A549 (cell line): ENCODE data around the gene C10orf90. TPM values are rescaled to one million over a fixed set of nuclear protein-coding genes. Genes with fewer than 3 reads are reported as not detected.

Source experiments
- ATAC-seq, 2 experiments: fragments of 200-7000 bp in 1 of 2; fragments of >200 bp in 1 of 2; cut with Nextera tagmentation in 1 of 2; cut with Tn5 transposase in 1 of 2; 3 replicates each; pipeline versions ENCODE4 v1.8.0 to v1.9.1; 2018 to 2020; ENCODE audit warnings: mild to moderate bottlenecking in 1 of 2, moderate library complexity in 1 of 2
- CTCF ChIA-PET: fragments of 300-600 bp; sonication (Branson Sonifier 250); formaldehyde crosslinking; extraction: SDS; loops from one replicate; lab custom pipeline; 2021; ENCODE audit warnings: antibody characterized with exemption, inconsistent platforms; lab: Yijun Ruan, JAX
- POLR2A ChIA-PET: fragments of 350-600 bp; formaldehyde crosslinking; extraction: SDS; loops from one replicate; lab custom pipeline; 2021; ENCODE audit warnings: antibody characterized with exemption, inconsistent platforms; lab: Yijun Ruan, JAX
- DNase-seq, 2 experiments: peaks; one replicate each; pipeline versions ENCODE4 v3.0.0 to v3.0.0-alpha.2; 2011 to 2016; ENCODE audit warnings: low read depth in 1 of 2, low spot score in 1 of 2
- FAIRE-seq: peaks from 2 replicates; lab custom pipeline; 2011; peaks lifted over from hg19 to GRCh38; lab: Jason Lieb, UNC
- H3K27ac ChIP-seq, 2 experiments: fragments of >200 bp; sonication (Bioruptor Twin); formaldehyde crosslinking; 3 replicates each; pipeline ENCODE4 v1.5.1; 2016 to 2017
- H3K4me1 ChIP-seq: fragments of >200 bp; sonication (Bioruptor Twin); formaldehyde crosslinking; 3 replicates; pipeline ENCODE4 v1.6.1; 2016
- H3K4me2 ChIP-seq: fragments of >200 bp; sonication (Bioruptor Twin); formaldehyde crosslinking; 3 replicates; pipeline ENCODE4 v1.6.1; 2016
- H3K4me3 ChIP-seq: fragments of >200 bp; sonication (Bioruptor Twin); formaldehyde crosslinking; 3 replicates; pipeline ENCODE4 v1.5.1; 2016
- H3K9me3 ChIP-seq: fragments of >200 bp; sonication (Bioruptor Twin); formaldehyde crosslinking; 3 replicates; pipeline ENCODE4 v1.6.1; 2016
- BHLHE40 ChIP-seq: IDR thresholded peaks from 2 replicates; pipeline ENCODE4 v1.6.1; 2012; ENCODE audit warnings: low read depth, low read length, inconsistent platforms
- CBX8 ChIP-seq: fragments of 200-600 bp; sonication (generic); IDR thresholded peaks from 2 replicates; pipeline ENCODE4 v1.6.1; 2016
- CEBPB ChIP-seq, 2 experiments: fragments of >200 bp in 1 of 2; sonication (Bioruptor Twin) in 1 of 2; formaldehyde crosslinking in 1 of 2; IDR thresholded peaks; 2 replicates each; pipeline ENCODE4 v1.6.1; 2012 to 2016
- EHMT2 ChIP-seq: fragments of 200-600 bp; sonication (generic); IDR thresholded peaks from 2 replicates; pipeline ENCODE4 v1.6.1; 2016; ENCODE audit warnings: antibody characterized with exemption, low read depth, mild to moderate bottlenecking, moderate library complexity
- EP300 ChIP-seq, 2 experiments: fragments of >200 bp; sonication (Bioruptor Twin); formaldehyde crosslinking; IDR thresholded peaks; 2 replicates in 1 of 2; 3 replicates in 1 of 2; pipeline ENCODE4 v1.6.1; 2016 to 2017
- ESRRA ChIP-seq: fragments of 150-350 bp; IDR thresholded peaks from 2 replicates; pipeline ENCODE4 v1.6.1; 2014; ENCODE audit warnings: mild to moderate bottlenecking, low read length, borderline replicate concordance
- FOSB ChIP-seq: fragments of 250-450 bp; sonication (Bioruptor Pico); IDR thresholded peaks from 2 replicates; pipeline ENCODE4 v1.5.0; 2020; ENCODE audit warnings: mild to moderate bottlenecking, moderate library complexity
- FOSL2 ChIP-seq, 2 experiments: fragments of 450-650 bp in 1 of 2; fragments of >200 bp in 1 of 2; sonication (Bioruptor Twin) in 1 of 2; formaldehyde crosslinking; IDR thresholded peaks; 2 replicates each; pipeline versions ENCODE4 v1.5.0 to v1.6.1; 2016 to 2020; ENCODE audit warnings: mild to moderate bottlenecking in 1 of 2, moderate library complexity in 1 of 2
- GATA3 ChIP-seq: IDR thresholded peaks from 2 replicates; pipeline ENCODE4 v1.6.1; 2012; ENCODE audit warnings: borderline replicate concordance
- HOXA7 ChIP-seq: fragments of 250-450 bp; sonication (Bioruptor Pico); IDR thresholded peaks from 2 replicates; pipeline ENCODE4 v1.5.0; 2020; ENCODE audit warnings: mild to moderate bottlenecking, moderate library complexity
- HOXB13 ChIP-seq: fragments of 250-450 bp; sonication (Bioruptor Pico); IDR thresholded peaks from 2 replicates; pipeline ENCODE4 v1.5.0; 2020; ENCODE audit warnings: low read depth, mild to moderate bottlenecking, moderate library complexity
- HOXB5 ChIP-seq: fragments of 250-450 bp; sonication (Bioruptor Pico); IDR thresholded peaks from 2 replicates; pipeline ENCODE4 v1.5.0; 2020; ENCODE audit warnings: mild to moderate bottlenecking, moderate library complexity
- KDM1A ChIP-seq: fragments of 200-600 bp; sonication (generic); IDR thresholded peaks from 2 replicates; pipeline ENCODE4 v1.6.1; 2016; ENCODE audit warnings: low read depth, mild to moderate bottlenecking
- KDM5A ChIP-seq: fragments of 200-600 bp; sonication (generic); IDR thresholded peaks from 2 replicates; pipeline ENCODE4 v1.6.1; 2016; ENCODE audit warnings: antibody characterized with exemption, mild to moderate bottlenecking
- MAFK ChIP-seq: fragments of 450-650 bp; IDR thresholded peaks from 2 replicates; pipeline ENCODE4 v1.6.1; 2014; ENCODE audit not compliant: partially characterized antibody
- MAZ ChIP-seq: fragments of 150-350 bp; IDR thresholded peaks from 2 replicates; pipeline ENCODE4 v1.6.1; 2014; ENCODE audit warnings: antibody characterized with exemption, low read depth, low read length, borderline replicate concordance
- MYC ChIP-seq: IDR thresholded peaks from 2 replicates; pipeline ENCODE4 v1.6.1; 2012; ENCODE audit warnings: mild to moderate bottlenecking, inconsistent platforms, low read length, improper control_type of control experiment, borderline replicate concordance
- NR3C1 ChIP-seq: fragments of >200 bp; sonication (Bioruptor Twin); formaldehyde crosslinking; IDR thresholded peaks from 3 replicates; pipeline ENCODE4 v1.6.1; 2017
- PHF8 ChIP-seq: fragments of 200-600 bp; sonication (generic); IDR thresholded peaks from 2 replicates; pipeline ENCODE4 v1.6.1; 2016; ENCODE audit warnings: low read depth, mild to moderate bottlenecking, antibody characterized with exemption, moderate library complexity, borderline replicate concordance
- RAD21 ChIP-seq, 2 experiments: fragments of >200 bp in 1 of 2; sonication (Bioruptor Twin) in 1 of 2; formaldehyde crosslinking in 1 of 2; IDR thresholded peaks in 1 of 2; conservative IDR thresholded peaks in 1 of 2; 2 replicates in 1 of 2; 3 replicates in 1 of 2; pipeline ENCODE4 v1.6.1; 2012 to 2018; ENCODE audit warnings: inconsistent platforms in 1 of 2
- RCOR1 ChIP-seq: fragments of 150-350 bp; IDR thresholded peaks from 2 replicates; pipeline ENCODE4 v1.6.1; 2014; ENCODE audit warnings: antibody characterized with exemption, low read length, low read depth
- RFX5 ChIP-seq: fragments of 450-650 bp; IDR thresholded peaks from 2 replicates; pipeline ENCODE4 v1.7.1; 2014; ENCODE audit warnings: antibody characterized with exemption, mild to moderate bottlenecking, moderate library complexity
- RNF2 ChIP-seq: fragments of 200-600 bp; sonication (generic); IDR thresholded peaks from 2 replicates; pipeline ENCODE4 v1.6.1; 2016; ENCODE audit warnings: low read depth, mild to moderate bottlenecking, antibody characterized with exemption, moderate library complexity, borderline replicate concordance
- SREBF2 ChIP-seq: fragments of 450-650 bp; IDR thresholded peaks from 2 replicates; pipeline ENCODE4 v1.6.1; 2014; ENCODE audit warnings: mild to moderate bottlenecking, moderate library complexity
- TFCP2L1 ChIP-seq: fragments of 250-450 bp; sonication (Bioruptor Pico); IDR thresholded peaks from 2 replicates; pipeline ENCODE4 v1.5.0; 2021; ENCODE audit warnings: mild to moderate bottlenecking
- TP53 ChIP-seq: fragments of 250-450 bp; sonication (Bioruptor Pico); IDR thresholded peaks from 2 replicates; pipeline ENCODE4 v1.5.0; 2021; ENCODE audit warnings: mild to moderate bottlenecking, moderate library complexity
- ZSCAN20 ChIP-seq: fragments of 250-450 bp; sonication (Bioruptor Pico); IDR thresholded peaks from 2 replicates; pipeline ENCODE4 v1.8.0; 2022; ENCODE audit warnings: mild to moderate bottlenecking, moderate library complexity
- WGBS: methylation state at CpG from one replicate; pipeline ENCODE4 v1.1.6; 2017; ENCODE audit errors: missing lambda C conversion rate; 5-methylcytosine and 5-hydroxymethylcytosine counted together
- polyA plus RNA-seq, 4 experiments: library from polyadenylated mRNA; depleted of rRNA in 3 of 4; stranded (reverse); fragments of >200 nt; fragmentation: RNase III in 1 of 4; extraction: RNeasy Plus Mini Kit Qiagen cat#74134 plus additional on column Dnase treatment in 1 of 4; gene quantifications; 2 replicates in 3 of 4; 3 replicates in 1 of 4; pipeline ENCODE4 v1.2.3, GENCODE V29; 2011 to 2017
- TF ChIP-seq, protein P1 (sequence below): IDR thresholded peaks from 2 replicates; pipeline ENCODE4 v1.6.1; 2012
- TF ChIP-seq, protein P2 (sequence below): IDR thresholded peaks from 2 replicates; pipeline ENCODE4 v1.6.1; 2012; ENCODE audit warnings: low read depth, borderline replicate concordance
- TF ChIP-seq, protein P3 (sequence below): fragments of 200-600 bp; sonication (generic); IDR thresholded peaks from 2 replicates; pipeline ENCODE4 v1.6.1; 2016; ENCODE audit warnings: antibody characterized with exemption, mild to moderate bottlenecking, moderate library complexity
- TF ChIP-seq, protein P4 (sequence below): fragments of 250-450 bp; sonication (Bioruptor Pico); IDR thresholded peaks from 2 replicates; pipeline ENCODE4 v1.5.0; 2021; ENCODE audit warnings: mild to moderate bottlenecking, moderate library complexity, borderline replicate concordance

The C10orf90 gene
- polyA plus RNA-seq, 2 of the 4 experiments (the other 2 are of a cell fraction): 0.70 to 2.0 TPM

DNA sequence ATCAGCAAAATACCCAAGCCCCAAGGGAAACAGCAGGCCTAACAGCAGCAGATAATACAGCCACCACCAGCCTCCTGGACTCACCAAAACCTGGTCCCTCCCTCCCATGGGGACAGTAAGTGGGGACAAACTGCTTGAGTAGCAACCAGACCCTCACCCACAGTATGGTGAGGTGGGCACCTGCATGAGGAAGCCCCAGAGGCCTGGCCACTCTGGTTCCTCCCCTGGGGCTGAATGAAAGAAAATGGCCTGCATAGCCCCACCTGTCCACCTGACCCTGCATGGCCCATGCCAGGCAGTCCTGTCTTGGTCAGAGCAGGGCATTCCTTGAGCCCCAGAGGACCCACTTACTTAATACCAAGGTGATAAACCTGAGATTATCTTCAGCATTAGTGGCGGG is 13.0 kb upstream of the C10orf90 start:
- Histone ChIP-seq H3K9me3 (no peaks in the 10 kb centered on the region), H3K4me1 (no peaks in the 10 kb centered on the region), H3K4me3 (no peak overlapping the region), H3K27ac (no peak overlapping the region), H3K4me2 (no peak overlapping the region)
- WGBS: 17% methylated on average over 1 of the region's 1 CpG
- no peak for TF ChIP-seq HOXB5 (CRISPR knock-in tag)
- TF ChIP-seq RAD21 (conservative IDR thresholded peaks at IDR 0.05 in 1 of 2, IDR thresholded peaks at IDR 0.05 in 1 of 2): no peak
- no peak for TF ChIP-seq FOSL2 (IDR thresholded peaks at IDR 0.05)
- TF ChIP-seq FOSL2 (CRISPR knock-in tag; IDR thresholded peaks at IDR 0.05): no peak
- TF ChIP-seq PHF8: no peak
- no peak for TF ChIP-seq MAZ
- TF ChIP-seq RCOR1: no peak
- TF ChIP-seq CEBPB (IDR thresholded peaks at IDR 0.05): no peak
- no peak for TF ChIP-seq MYC
- no peak for TF ChIP-seq HOXB13 (CRISPR knock-in tag)
- TF ChIP-seq TFCP2L1 (CRISPR knock-in tag): no peak
- no peak for TF ChIP-seq CBX8
- TF ChIP-seq, protein P1, sequence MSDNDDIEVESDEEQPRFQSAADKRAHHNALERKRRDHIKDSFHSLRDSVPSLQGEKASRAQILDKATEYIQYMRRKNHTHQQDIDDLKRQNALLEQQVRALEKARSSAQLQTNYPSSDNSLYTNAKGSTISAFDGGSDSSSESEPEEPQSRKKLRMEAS: no peak
- TF ChIP-seq, protein P2, sequence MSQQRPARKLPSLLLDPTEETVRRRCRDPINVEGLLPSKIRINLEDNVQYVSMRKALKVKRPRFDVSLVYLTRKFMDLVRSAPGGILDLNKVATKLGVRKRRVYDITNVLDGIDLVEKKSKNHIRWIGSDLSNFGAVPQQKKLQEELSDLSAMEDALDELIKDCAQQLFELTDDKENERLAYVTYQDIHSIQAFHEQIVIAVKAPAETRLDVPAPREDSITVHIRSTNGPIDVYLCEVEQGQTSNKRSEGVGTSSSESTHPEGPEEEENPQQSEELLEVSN: no peak
- no peak for TF ChIP-seq NR3C1
- TF ChIP-seq KDM5A: no peak
- TF ChIP-seq SREBF2: no peak
- TF ChIP-seq KDM1A: no peak
- no peak for TF ChIP-seq GATA3
- no peak for TF ChIP-seq RNF2
- ChIA-PET POLR2A (no interaction called here), CTCF (no interaction called here)
- DNase-seq (no peak), FAIRE-seq (no peak), ATAC-seq (no peak)

DNA sequence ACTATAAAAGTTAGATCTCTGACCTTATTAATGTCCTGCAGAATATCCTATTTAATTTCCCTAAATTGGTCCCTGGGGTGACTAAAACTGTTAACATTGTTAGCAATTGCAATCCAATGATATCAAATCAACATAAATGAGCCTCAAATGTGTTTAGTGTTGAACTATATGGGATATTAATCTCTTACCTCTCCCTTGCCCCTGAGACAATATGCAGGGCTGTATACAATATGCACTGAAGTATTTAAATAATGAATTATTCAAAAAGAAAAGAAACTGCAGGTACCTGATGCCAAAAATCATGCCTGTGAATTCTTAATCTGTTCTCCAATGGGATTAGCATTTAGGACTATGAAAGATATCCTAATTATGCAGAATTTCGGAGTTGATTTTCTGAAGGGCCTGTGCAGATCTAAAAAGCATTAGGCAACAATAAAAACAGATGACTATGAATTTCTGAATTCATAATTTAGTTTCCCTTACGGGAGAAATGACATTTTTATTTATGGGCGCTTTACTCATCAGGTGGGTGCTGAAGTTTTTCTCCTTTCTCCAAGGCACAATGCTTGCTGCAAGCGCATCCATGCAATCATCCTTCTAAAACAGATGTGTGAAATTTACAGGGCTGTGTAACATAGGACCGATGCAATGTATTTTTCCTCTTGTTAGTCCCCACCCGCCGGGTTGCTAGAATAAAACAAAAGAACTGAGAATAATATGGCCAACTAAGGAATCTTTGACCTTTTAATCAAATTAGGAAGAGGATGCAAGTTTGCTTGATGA is 5.4 kb upstream of the C10orf90 start:
- no peaks in the 10 kb centered on the region for H3K9me3 ChIP-seq
- 57% methylated on average over 7 of the region's 7 CpGs for WGBS
- DNase-seq: no peak
- FAIRE-seq: no peak
- H3K4me3 ChIP-seq: no peak overlapping the region
- ChIA-PET CTCF (no interaction called here), POLR2A (no interaction called here)
- no peak for ATAC-seq
- H3K4me2 ChIP-seq: no peak overlapping the region
- no peaks in the 10 kb centered on the region for H3K4me1 ChIP-seq
- H3K27ac ChIP-seq: no peak overlapping the region
- TF ChIP-seq EP300 (IDR thresholded peaks at IDR 0.05): no peak
- no peak for TF ChIP-seq CEBPB (IDR thresholded peaks at IDR 0.05)
- TF ChIP-seq, protein P3, sequence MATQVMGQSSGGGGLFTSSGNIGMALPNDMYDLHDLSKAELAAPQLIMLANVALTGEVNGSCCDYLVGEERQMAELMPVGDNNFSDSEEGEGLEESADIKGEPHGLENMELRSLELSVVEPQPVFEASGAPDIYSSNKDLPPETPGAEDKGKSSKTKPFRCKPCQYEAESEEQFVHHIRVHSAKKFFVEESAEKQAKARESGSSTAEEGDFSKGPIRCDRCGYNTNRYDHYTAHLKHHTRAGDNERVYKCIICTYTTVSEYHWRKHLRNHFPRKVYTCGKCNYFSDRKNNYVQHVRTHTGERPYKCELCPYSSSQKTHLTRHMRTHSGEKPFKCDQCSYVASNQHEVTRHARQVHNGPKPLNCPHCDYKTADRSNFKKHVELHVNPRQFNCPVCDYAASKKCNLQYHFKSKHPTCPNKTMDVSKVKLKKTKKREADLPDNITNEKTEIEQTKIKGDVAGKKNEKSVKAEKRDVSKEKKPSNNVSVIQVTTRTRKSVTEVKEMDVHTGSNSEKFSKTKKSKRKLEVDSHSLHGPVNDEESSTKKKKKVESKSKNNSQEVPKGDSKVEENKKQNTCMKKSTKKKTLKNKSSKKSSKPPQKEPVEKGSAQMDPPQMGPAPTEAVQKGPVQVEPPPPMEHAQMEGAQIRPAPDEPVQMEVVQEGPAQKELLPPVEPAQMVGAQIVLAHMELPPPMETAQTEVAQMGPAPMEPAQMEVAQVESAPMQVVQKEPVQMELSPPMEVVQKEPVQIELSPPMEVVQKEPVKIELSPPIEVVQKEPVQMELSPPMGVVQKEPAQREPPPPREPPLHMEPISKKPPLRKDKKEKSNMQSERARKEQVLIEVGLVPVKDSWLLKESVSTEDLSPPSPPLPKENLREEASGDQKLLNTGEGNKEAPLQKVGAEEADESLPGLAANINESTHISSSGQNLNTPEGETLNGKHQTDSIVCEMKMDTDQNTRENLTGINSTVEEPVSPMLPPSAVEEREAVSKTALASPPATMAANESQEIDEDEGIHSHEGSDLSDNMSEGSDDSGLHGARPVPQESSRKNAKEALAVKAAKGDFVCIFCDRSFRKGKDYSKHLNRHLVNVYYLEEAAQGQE: no peak
- no peak for TF ChIP-seq ZSCAN20 (CRISPR knock-in tag)
- no peak for TF ChIP-seq EHMT2
- no peak for TF ChIP-seq MAFK
- no peak for TF ChIP-seq HOXB13 (CRISPR knock-in tag)
- TF ChIP-seq, protein P4, sequence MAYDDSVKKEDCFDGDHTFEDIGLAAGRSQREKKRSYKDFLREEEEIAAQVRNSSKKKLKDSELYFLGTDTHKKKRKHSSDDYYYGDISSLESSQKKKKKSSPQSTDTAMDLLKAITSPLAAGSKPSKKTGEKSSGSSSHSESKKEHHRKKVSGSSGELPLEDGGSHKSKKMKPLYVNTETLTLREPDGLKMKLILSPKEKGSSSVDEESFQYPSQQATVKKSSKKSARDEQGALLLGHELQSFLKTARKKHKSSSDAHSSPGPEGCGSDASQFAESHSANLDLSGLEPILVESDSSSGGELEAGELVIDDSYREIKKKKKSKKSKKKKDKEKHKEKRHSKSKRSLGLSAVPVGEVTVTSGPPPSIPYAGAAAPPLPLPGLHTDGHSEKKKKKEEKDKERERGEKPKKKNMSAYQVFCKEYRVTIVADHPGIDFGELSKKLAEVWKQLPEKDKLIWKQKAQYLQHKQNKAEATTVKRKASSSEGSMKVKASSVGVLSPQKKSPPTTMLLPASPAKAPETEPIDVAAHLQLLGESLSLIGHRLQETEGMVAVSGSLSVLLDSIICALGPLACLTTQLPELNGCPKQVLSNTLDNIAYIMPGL (CRISPR knock-in tag): no peak
- TF ChIP-seq RFX5: no peak
- TF ChIP-seq SREBF2: no peak
- no peak for TF ChIP-seq FOSB (CRISPR knock-in tag)
- no peak for TF ChIP-seq TP53
- TF ChIP-seq, protein P2: no peak
- TF ChIP-seq CBX8: no peak
- TF ChIP-seq HOXA7 (CRISPR knock-in tag): no peak
- TF ChIP-seq BHLHE40: no peak
- TF ChIP-seq ESRRA: no peak
- TF ChIP-seq GATA3: no peak
